ENCODE results near the gene SSTR4. TPM values are rescaled to one million over a fixed set of nuclear protein-coding genes. Genes with fewer than 3 reads are reported as not detected.

Gene SSTR4
- total RNA-seq, 1 donor from 2014 or later = not detected

DNA sequence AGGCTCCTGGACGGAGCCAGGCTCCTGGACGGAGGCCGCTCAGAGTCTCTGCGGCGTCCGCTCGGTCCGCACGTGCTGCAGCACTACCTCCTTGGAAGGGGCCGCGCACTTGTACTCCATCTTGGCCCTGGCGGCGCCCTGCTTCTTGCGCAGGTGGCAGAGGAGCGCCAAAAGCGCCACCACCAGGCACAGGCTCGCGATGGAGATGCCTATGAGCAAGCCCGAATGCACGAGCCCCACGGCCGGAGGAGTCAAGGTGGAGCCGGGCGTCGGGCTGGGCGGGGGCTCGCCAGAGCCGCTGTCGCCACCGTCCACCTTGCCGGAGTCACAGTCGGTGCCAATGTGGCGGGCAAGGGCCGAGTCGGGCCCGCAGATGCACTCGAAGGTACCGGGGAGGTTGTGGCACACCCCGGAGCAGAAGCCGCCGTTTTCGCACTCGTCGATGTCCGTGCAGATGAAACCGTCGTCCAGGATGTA lies 12.7 kb downstream of the SSTR4 start:
- Histone ChIP-seq H3K4me1 (peaks cover 76% of the 10 kb centered on the region), H3K36me3 (peaks cover 9% of the 10 kb centered on the region), H3K4me3 (peak overlapping the region; percentile 80), H3K27me3 (ENCODE audit: low read depth) (peaks cover 99% of the 10 kb centered on the region), H3K27ac (replicated peaks) (peak overlapping the region; percentile 96), H3K9me3 (replicated peaks) (no peaks in the 10 kb centered on the region)
- TF ChIP-seq, protein P1, sequence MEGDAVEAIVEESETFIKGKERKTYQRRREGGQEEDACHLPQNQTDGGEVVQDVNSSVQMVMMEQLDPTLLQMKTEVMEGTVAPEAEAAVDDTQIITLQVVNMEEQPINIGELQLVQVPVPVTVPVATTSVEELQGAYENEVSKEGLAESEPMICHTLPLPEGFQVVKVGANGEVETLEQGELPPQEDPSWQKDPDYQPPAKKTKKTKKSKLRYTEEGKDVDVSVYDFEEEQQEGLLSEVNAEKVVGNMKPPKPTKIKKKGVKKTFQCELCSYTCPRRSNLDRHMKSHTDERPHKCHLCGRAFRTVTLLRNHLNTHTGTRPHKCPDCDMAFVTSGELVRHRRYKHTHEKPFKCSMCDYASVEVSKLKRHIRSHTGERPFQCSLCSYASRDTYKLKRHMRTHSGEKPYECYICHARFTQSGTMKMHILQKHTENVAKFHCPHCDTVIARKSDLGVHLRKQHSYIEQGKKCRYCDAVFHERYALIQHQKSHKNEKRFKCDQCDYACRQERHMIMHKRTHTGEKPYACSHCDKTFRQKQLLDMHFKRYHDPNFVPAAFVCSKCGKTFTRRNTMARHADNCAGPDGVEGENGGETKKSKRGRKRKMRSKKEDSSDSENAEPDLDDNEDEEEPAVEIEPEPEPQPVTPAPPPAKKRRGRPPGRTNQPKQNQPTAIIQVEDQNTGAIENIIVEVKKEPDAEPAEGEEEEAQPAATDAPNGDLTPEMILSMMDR (IDR thresholded peaks at IDR 0.05; ENCODE audit: borderline replicate concordance) = no peak
- intact Hi-C loops (cut with micrococcal nuclease) = loop anchor here (10.0 kb wide), 1 partner anchor 183 kb away; no protein-coding TSS in a partner anchor
- DNase-seq = no peak

DNA sequence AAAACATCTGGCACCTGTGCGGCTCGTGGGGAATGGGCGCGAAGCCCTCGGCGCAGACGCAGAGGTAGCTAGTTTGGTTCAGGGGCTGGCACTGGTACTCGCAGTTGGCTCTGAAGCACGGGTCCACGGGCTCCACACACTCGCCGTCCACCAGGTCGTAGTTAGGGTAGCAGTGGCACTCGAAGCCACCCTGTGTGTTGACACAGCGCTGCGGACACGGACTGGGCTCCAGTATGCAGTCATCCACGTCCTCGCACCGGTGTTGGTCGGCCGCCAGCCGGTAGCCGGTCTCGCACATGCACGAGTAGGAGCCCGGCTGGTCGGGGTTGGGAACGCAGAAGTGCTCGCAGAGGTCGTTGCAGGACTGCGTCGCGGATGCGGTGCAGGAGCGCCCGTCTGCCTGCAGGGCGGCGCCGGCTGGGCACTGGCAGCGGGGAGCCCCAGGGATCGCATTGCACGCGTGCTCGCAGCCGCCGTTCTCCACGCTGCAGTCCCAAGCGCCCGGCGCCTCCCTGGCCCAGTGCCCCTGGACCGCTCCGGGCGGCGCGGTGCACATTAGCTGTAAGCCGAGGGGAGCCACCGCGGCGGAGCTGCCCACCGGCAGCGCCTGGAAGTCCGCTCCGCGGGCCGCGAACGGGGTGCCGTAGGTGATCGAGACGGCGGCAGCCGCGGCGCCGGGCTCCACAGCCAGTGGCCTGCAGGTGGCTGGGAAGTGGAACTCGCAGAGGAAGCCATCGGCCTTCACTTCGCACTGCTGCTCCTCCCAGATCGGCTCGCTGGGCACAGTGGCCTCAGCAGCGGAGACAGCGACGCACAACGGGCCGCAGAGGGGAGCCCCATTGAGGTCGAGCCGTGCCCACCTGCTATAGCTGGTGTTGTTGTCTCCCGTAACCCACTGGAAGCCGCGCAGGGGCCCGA lies 13.4 kb downstream of the SSTR4 start:
- H3K4me3 ChIP-seq = peak overlapping the region; percentile 80
- peaks cover 93% of the 10 kb centered on the region for H3K27me3 ChIP-seq (ENCODE audit: low read depth)
- peak overlapping the region; percentile 96 for H3K27ac ChIP-seq (replicated peaks)
- TF ChIP-seq, protein P1 (IDR thresholded peaks at IDR 0.05; ENCODE audit: borderline replicate concordance) = peak; percentile 65
- peaks cover 73% of the 10 kb centered on the region for H3K4me1 ChIP-seq
- no peaks in the 10 kb centered on the region for H3K9me3 ChIP-seq (replicated peaks)
- DNase-seq = peak; percentile 69
- peaks cover 9% of the 10 kb centered on the region for H3K36me3 ChIP-seq
- intact Hi-C loops (cut with micrococcal nuclease) = loop anchor here (10.0 kb wide), 1 partner anchor 184 kb away; no protein-coding TSS in a partner anchor

DNA sequence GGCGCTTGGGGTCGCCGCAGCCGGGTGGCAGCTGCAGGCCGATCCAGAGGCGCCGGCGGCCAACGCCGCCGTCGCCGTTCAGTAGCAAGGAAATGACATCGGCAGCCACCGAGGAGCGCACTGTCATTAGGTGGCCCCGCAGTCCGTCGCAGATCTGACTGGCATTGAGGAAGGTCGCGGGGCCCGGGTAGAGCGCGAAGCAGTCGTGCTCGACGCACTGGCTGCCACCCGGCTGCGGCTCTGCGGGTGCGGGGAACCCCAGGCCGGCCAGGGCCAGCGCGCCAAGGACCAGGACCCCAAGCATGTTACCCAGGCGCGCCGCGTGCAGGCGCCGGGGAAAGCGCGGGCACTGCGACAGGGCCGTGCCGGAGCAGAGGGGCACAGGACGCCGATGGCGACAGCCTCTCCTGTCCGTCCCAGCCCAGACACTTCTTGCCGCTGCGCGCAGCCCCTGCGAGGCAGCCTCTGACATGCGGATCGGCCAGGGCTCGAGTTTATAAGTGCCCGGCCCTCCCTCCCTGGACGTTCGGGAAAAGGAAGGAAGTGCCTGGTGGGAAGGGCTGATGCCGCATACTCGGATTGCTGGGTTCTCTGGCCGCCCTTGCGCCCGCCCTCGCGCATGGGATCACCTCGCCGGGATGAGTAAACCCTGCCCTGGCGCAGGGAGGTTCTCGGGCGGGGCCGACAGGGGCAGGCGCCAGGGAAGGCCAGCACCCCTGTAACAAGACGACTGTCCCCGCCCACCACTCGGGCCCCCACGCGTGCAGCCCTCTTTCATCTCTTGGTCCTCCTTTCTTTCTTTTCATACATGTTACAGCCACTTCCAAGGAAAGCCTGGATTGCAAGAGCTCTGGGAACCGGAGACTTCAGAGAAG lies 14.3 kb downstream of the SSTR4 start, which contains the start of gene THBD:
TSS of gene THBD (minus strand) at position 472 of the 875 bp plus-strand sequence. CDS start at position 304, 168 bp downstream.
- Histone ChIP-seq H3K4me1 (peaks cover 73% of the 10 kb centered on the region), H3K4me3 (peak within 1 kb of the TSS; percentile 80), H3K27me3 (ENCODE audit: low read depth) (peaks cover 84% of the 10 kb centered on the region), H3K36me3 (peaks cover 9% of the 10 kb centered on the region), H3K9me3 (replicated peaks) (no peaks in the 10 kb centered on the region), H3K27ac (replicated peaks) (peak within 1 kb of the TSS; percentile 96)
- intact Hi-C loops (cut with micrococcal nuclease) = loop anchor here (10.0 kb wide), 2 partner anchors 185 to 355 kb away; no protein-coding TSS in a partner anchor
- DNase-seq = peak; percentile 86
- TF ChIP-seq, protein P1 (IDR thresholded peaks at IDR 0.05; ENCODE audit: borderline replicate concordance) = no peak

DNA sequence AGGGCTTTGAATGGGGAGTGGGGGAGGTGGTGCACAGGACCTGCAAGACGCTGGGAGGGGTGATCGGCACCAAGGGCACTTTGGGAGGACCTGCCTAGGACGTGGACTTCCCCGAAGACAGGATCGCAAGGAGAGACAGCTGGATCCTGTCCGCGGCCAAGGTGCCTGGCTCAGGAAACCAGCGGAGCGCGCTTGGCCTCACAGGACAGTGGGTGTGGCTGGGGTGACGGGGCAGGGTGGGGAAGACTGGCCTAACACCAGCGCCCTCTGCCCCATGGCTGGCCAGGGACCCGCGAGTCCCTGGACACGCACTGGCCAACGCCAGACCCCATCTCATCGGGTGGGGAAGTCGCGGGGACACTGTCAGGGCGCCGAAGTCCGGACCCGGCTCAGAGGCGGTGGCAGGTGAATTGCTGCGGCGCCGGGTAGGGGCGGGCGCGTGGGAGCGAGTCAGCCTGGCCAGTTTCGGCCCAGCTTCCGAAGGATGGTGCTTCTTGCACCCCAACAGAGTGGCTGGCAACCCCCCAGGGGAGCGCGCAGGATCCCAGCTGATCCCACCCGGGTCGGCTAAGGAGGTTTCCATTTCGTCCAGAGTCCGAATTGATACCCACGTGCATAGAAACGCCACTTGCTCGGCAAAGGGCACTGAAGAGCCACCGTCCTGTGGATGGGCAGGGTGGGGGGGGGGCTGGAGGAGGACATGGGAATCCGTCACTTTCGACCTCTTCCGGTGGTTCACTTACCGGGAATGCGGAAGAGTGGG lies 15.1 kb downstream of the SSTR4 start:
- Histone ChIP-seq H3K4me1 (peaks cover 65% of the 10 kb centered on the region), H3K27me3 (ENCODE audit: low read depth) (peaks cover 76% of the 10 kb centered on the region)

More for the DNA sequence above, 15.1 kb downstream of the SSTR4 start:
- H3K27ac ChIP-seq (replicated peaks) = peak overlapping the region; percentile 96
- TF ChIP-seq, protein P1 (IDR thresholded peaks at IDR 0.05; ENCODE audit: borderline replicate concordance) = no peak
- DNase-seq = peak; percentile 65
- H3K9me3 ChIP-seq (replicated peaks) = no peaks in the 10 kb centered on the region
- intact Hi-C loops (cut with micrococcal nuclease) = loop anchor here (10.0 kb wide), 1 partner anchor 355 kb away; no protein-coding TSS in a partner anchor
- H3K36me3 ChIP-seq = peaks cover 9% of the 10 kb centered on the region
- peak overlapping the region; percentile 80 for H3K4me3 ChIP-seq

Measured in left ventricle myocardium inferior (tissue), 1 donor.